ENCODE results near the gene OR1D2.

- TF ChIP-seq RARB (CRISPR knock-in tag; IDR thresholded peaks at IDR 0.05) (no peak), CSRNP3 (CRISPR knock-in tag; IDR thresholded peaks at IDR 0.05) (no peak)
Observed at GRCh38 chr17:3043737-3044365, 60.4 kb downstream of the OR1D2 start.
